ENCODE data around the gene ISG20. TPM values are rescaled to one million over a fixed set of nuclear protein-coding genes. Genes with fewer than 3 reads are reported as not detected.

ISG20 gene
- total and polyA plus RNA-seq, 2 of the 8 experiments (the other 6 are each of a cell fraction or from before 2014, with no cell fraction given), result 2.9 to 5.2 TPM

- no peak for TF ChIP-seq CBX8 (IDR thresholded peaks at IDR 0.05; ENCODE audit: borderline replicate concordance, low read depth, low read length)
- no peak for TF ChIP-seq TEAD4 (IDR thresholded peaks at IDR 0.05; ENCODE audit: low read depth, low read length)
- TF ChIP-seq EZH2 (IDR thresholded peaks at IDR 0.05; ENCODE audit: low read depth, low read length, severe bottlenecking), result no peak
- no peak for TF ChIP-seq USF2 (IDR thresholded peaks at IDR 0.05; ENCODE audit: low read length)
- no peak for TF ChIP-seq KDM4A (IDR thresholded peaks at IDR 0.05; ENCODE audit: low read depth, low read length, severe bottlenecking)
- TF ChIP-seq SAP30 (IDR thresholded peaks at IDR 0.05; ENCODE audit: insufficient read depth, insufficient replicate concordance, low read length), result no peak
- no peak for TF ChIP-seq E2F6 (IDR thresholded peaks at IDR 0.05)
- TF ChIP-seq CHD1 (IDR thresholded peaks at IDR 0.05; ENCODE audit: low read depth, low read length), result no peak
- TF ChIP-seq EGR1 (IDR thresholded peaks at IDR 0.05; ENCODE audit: borderline replicate concordance, low read depth, low read length), result no peak
- TF ChIP-seq CHD2 (IDR thresholded peaks at IDR 0.05; ENCODE audit: low read length), result no peak
- H3K79me1 ChIP-seq (ENCODE audit: low read depth, low read length), result no peaks in the 10 kb centered on the region
- no peaks in the 10 kb centered on the region for H3K4me1 ChIP-seq (replicated peaks in 1 of 4; ENCODE audit: control insufficient read depth in 3 of 4, insufficient read depth in 4 of 4, low read length in 3 of 4)
- no peak overlapping the region for H4K8ac ChIP-seq (ENCODE audit: extremely low read depth, insufficient read depth, low read length)
- H3K27me3 ChIP-seq (replicated peaks in 1 of 4; ENCODE audit: control insufficient read depth in 3 of 4, extremely low read depth in 1 of 4, insufficient read depth in 3 of 4, low read length in 3 of 4), result peaks cover 0 to 16% (median 9%) of the 10 kb centered on the region in 4 experiments; a peak in 6 of 7 replicates
- H4K91ac ChIP-seq (replicated peaks; ENCODE audit: insufficient read length, low read length), result no peak overlapping the region
- H4K5ac ChIP-seq (ENCODE audit: insufficient read length, low read depth, low read length), result no peak overlapping the region
- H2BK15ac ChIP-seq (ENCODE audit: low read length), result no peak overlapping the region
- no peak overlapping the region for H3K4ac ChIP-seq (replicated peaks; ENCODE audit: insufficient read length, low read depth, low read length)
- H3K9me3 ChIP-seq (ENCODE audit: insufficient read depth in 2 of 2, low read depth in 1 of 2, low read length in 1 of 2), result no peaks in the 10 kb centered on the region
- no peak overlapping the region for H3K18ac ChIP-seq (ENCODE audit: extremely low read depth, low read length)
- POLR2A ChIA-PET (ENCODE audit: partially characterized antibody), result no interaction called here
- no peak overlapping the region for H3K27ac ChIP-seq (ENCODE audit: low read depth, low read length)
- no peak overlapping the region for H2BK5ac ChIP-seq (ENCODE audit: low read depth, low read length)
- peaks cover under 1% of the 10 kb centered on the region; the same call in 1 of the 2 replicates for H3K23me2 ChIP-seq (ENCODE audit: low read depth, low read length)
- H2BK20ac ChIP-seq (ENCODE audit: low read length), result no peak overlapping the region
- H3K56ac ChIP-seq (replicated peaks; ENCODE audit: insufficient read length, low read depth, low read length), result no peak overlapping the region
- no peak for DNase-seq (ENCODE audit: low read depth in 1 of 2, low spot score in 2 of 2)
- H3K4me3 ChIP-seq (ENCODE audit: extremely low read depth in 1 of 4, insufficient read depth in 2 of 4, low read depth in 3 of 4, low read length in 4 of 4), result no peak overlapping the region
- H3K9ac ChIP-seq (replicated peaks in 1 of 4; ENCODE audit: extremely low read depth in 1 of 4, low read depth in 3 of 4, low read length in 3 of 4), result no peak overlapping the region
- no peak overlapping the region for H3K4me2 ChIP-seq (ENCODE audit: insufficient read depth in 1 of 2, low read depth in 2 of 2, low read length in 2 of 2)
- no peak for FAIRE-seq
- H2BK120ac ChIP-seq (replicated peaks; ENCODE audit: low read depth, low read length), result no peak overlapping the region
- no peak overlapping the region for H3K14ac ChIP-seq (ENCODE audit: insufficient read length)
- no peak overlapping the region for H3K23ac ChIP-seq (ENCODE audit: insufficient read length)
- H2AK5ac ChIP-seq (ENCODE audit: low read depth, low read length), result no peak overlapping the region
- no peak overlapping the region for H2AFZ ChIP-seq (ENCODE audit: low read length)
- H4K20me1 ChIP-seq (replicated peaks in 1 of 2; ENCODE audit: control insufficient read depth in 1 of 2, insufficient read depth in 2 of 2, low read length in 2 of 2), result no peaks in the 10 kb centered on the region
- 86% methylated on average over 1 of the region's 1 CpG; no CpG with 5 or more reads in 1 of the 2 experiments for WGBS, 2 experiments (ENCODE audit: extremely low coverage in 1 of 2, insufficient coverage in 1 of 2, insufficient read length in 1 of 2, insufficient replicate concordance in 2 of 2, low coverage in 1 of 2, low lambda C conversion rate in 2 of 2, missing lambda C conversion rate in 1 of 2)
- no peak overlapping the region for H2BK12ac ChIP-seq (ENCODE audit: low read depth, low read length)
- no peaks in the 10 kb centered on the region for H3K36me3 ChIP-seq (ENCODE audit: control insufficient read depth in 2 of 4, insufficient read depth in 4 of 4, low read length in 3 of 4)
- CTCF ChIA-PET (ENCODE audit: partially characterized antibody), result interaction anchor here (0.9 to 2.2 kb wide), 6 partner anchors 9 to 150 kb away, joined by 3 to 10 read pairs (median 4); no protein-coding TSS in a partner anchor
- no peaks in the 10 kb centered on the region for H3K79me2 ChIP-seq (ENCODE audit: control insufficient read depth in 1 of 2, insufficient read depth in 2 of 2, low read length in 2 of 2)
These were observed 61.0 kb downstream of the ISG20 start for GRCh38 chr15:88699861-88700260.
